Colonic mucosa (tissue), 4 donors: ENCODE results near the gene PERM1. TPM values are rescaled to one million over a fixed set of nuclear protein-coding genes. Genes with fewer than 3 reads are reported as not detected.

Experiments
- DNase-seq: peaks from one replicate; pipeline ENCODE4 v3.0.0-alpha.2; 2020
- H3K27ac ChIP-seq: fragments of 200-600 bp; one replicate; pipeline ENCODE4 v1.8.0; 2021
- H3K27me3 ChIP-seq: fragments of 200-600 bp; one replicate; pipeline ENCODE4 v1.8.0; 2021
- H3K36me3 ChIP-seq: fragments of 200-600 bp; one replicate; pipeline ENCODE4 v1.8.0; 2021
- H3K4me1 ChIP-seq: fragments of 200-600 bp; one replicate; pipeline ENCODE4 v1.8.0; 2021; ENCODE audit warnings: mild to moderate bottlenecking
- H3K4me3 ChIP-seq: fragments of 200-600 bp; one replicate; pipeline ENCODE4 v1.8.0; 2021
- H3K9ac ChIP-seq, 2 donors: one replicate each; pipeline ENCODE4 v1.7.0; 2013; ENCODE audit warnings: control low read depth in 2 of 2, low read depth in 2 of 2, low read length in 2 of 2
- H3K9me3 ChIP-seq: fragments of 200-600 bp; one replicate; pipeline ENCODE4 v1.8.0; 2021
- CTCF ChIP-seq: fragments of 200-600 bp; IDR thresholded peaks from one replicate; pipeline ENCODE4 v1.8.0; 2022; ENCODE audit warnings: antibody characterized with exemption, mild to moderate bottlenecking
- intact Hi-C: fragments of 100-400 bp; cut with DNase I; formaldehyde crosslinking; loops from one replicate; pipeline ENCODE4 v1.14.1; 2022
- total RNA-seq, 2 donors: library from RNA; stranded (reverse); fragmentation: NEBNext Ultra II Directional in 1 of 2; extraction: Animal tissue kit (Norgen Biotek cat#: 25700) in 1 of 2; gene quantifications; one replicate each; pipeline ENCODE4 v1.2.1, GENCODE V29; 2021
- donor health status: healthy.
- donor health status: DM: no; HTN: no; CAD: no.
- donor health status: DM: no; HTN: no; CAD: no.

PERM1 gene
- total RNA-seq, 2 donors from 2014 or later, result not detected

GRCh38 chr1:934991-935750 is 46.7 kb downstream of the PERM1 start:
- no peak for DNase-seq
- Histone ChIP-seq H3K27me3 (peaks cover 72% of the 10 kb centered on the region), H3K36me3 (no peaks in the 10 kb centered on the region), H3K9me3 (no peaks in the 10 kb centered on the region), H3K9ac (no peak overlapping the region), H3K4me3 (no peak overlapping the region), H3K4me1 (no peaks in the 10 kb centered on the region), H3K27ac (no peak overlapping the region)
- no peak for TF ChIP-seq CTCF
- intact Hi-C loops, result no loop called here

GRCh38 chr1:933603-933940 is 48.3 kb downstream of the PERM1 start:
- no peak for TF ChIP-seq CTCF
- no peaks in the 10 kb centered on the region for H3K36me3 ChIP-seq
- no peak overlapping the region for H3K4me3 ChIP-seq
- no peak overlapping the region for H3K27ac ChIP-seq
- no peaks in the 10 kb centered on the region for H3K4me1 ChIP-seq
- no peak overlapping the region for H3K9ac ChIP-seq
- H3K27me3 ChIP-seq, result peaks cover 69% of the 10 kb centered on the region
- intact Hi-C loops, result no loop called here
- no peak for DNase-seq
- no peaks in the 10 kb centered on the region for H3K9me3 ChIP-seq

- no peaks in the 10 kb centered on the region for H3K9me3 ChIP-seq
- peaks cover 70% of the 10 kb centered on the region for H3K27me3 ChIP-seq
- intact Hi-C loops, result no loop called here
- no peaks in the 10 kb centered on the region for H3K36me3 ChIP-seq
- H3K9ac ChIP-seq, result no peak overlapping the region
- no peaks in the 10 kb centered on the region for H3K4me1 ChIP-seq
- no peak for DNase-seq
- TF ChIP-seq CTCF, result no peak
- no peak overlapping the region for H3K27ac ChIP-seq
- H3K4me3 ChIP-seq, result no peak overlapping the region
Observed at GRCh38 chr1:932776-933602, 48.9 kb downstream of the PERM1 start.

- intact Hi-C loops, result no loop called here
- H3K9me3 ChIP-seq, result no peaks in the 10 kb centered on the region
- no peak overlapping the region for H3K27ac ChIP-seq
- no peak overlapping the region for H3K9ac ChIP-seq
- no peak overlapping the region for H3K4me3 ChIP-seq
- TF ChIP-seq CTCF, result no peak
- no peak for DNase-seq
- H3K27me3 ChIP-seq, result peaks cover 76% of the 10 kb centered on the region
- H3K4me1 ChIP-seq, result no peaks in the 10 kb centered on the region
- H3K36me3 ChIP-seq, result no peaks in the 10 kb centered on the region
Observed at GRCh38 chr1:932173-932510, 49.8 kb downstream of the PERM1 start.

GRCh38 chr1:931380-932172 is 50.3 kb downstream of the PERM1 start:
- H3K9ac ChIP-seq, result no peak overlapping the region
- no peak overlapping the region for H3K27ac ChIP-seq
- no peak overlapping the region for H3K4me3 ChIP-seq
- no peaks in the 10 kb centered on the region for H3K9me3 ChIP-seq
- no peak for TF ChIP-seq CTCF
- peaks cover 76% of the 10 kb centered on the region for H3K27me3 ChIP-seq
- intact Hi-C loops, result no loop called here
- H3K36me3 ChIP-seq, result no peaks in the 10 kb centered on the region
- H3K4me1 ChIP-seq, result no peaks in the 10 kb centered on the region
- no peak for DNase-seq
